Measurements from ENCODE around the gene AQP1.

Gene AQP1

DNA sequence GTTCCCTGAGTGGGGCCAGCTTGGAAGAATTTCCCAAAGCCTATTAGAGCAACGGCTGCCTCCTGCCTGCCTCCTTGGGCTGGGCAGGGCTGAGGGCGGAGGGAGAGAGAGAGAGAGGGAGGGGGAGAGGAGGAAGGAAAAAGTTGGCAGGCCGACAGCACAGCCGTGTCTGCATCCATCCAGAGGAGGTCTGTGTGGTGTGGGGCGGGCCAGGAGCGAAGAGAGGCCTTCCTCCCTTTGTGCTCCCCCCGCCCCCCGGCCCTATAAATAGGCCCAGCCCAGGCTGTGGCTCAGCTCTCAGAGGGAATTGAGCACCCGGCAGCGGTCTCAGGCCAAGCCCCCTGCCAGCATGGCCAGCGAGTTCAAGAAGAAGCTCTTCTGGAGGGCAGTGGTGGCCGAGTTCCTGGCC lies at the start of gene AQP1:
Gene AQP1 (plus strand): TSS at position 293 of the 409 bp plus-strand sequence. CDS start 57 bp downstream, at position 350.
- DNase-seq = no peak

DNA sequence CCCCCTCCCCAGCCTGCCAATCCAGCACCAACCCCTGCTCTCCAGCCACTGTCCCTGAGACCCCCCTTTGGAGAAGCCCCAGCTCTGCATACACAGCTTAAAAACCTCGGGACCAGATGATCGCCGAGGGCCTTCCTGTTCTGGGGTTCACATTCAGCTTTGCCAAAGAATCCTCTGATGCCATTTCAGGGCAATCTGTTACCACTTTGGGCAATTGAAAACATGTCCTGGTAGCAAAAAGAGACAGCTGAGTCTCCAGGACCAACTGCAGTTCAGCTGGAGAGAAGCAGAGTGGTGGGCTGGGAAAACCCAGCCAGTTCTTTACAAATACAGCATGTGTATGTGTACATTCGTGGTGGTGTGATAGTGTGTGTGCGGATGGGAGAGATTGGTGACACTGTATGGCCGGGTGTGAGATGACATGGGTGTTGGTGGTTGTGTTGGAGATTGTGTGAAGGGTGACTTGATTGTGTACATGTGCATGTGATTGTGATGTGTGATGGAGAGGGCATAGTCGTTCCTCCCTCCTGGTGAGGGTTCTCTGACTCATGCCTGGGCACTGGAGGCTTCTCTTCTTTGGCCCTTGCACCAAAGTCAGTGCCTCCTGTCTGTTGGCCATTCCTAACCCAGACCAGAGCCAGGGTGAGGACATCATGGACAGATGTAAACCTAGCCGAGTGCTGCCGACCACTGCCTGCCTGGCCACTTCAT lies 48.5 kb upstream of the AQP1 start:
- DNase-seq = no peak

DNA sequence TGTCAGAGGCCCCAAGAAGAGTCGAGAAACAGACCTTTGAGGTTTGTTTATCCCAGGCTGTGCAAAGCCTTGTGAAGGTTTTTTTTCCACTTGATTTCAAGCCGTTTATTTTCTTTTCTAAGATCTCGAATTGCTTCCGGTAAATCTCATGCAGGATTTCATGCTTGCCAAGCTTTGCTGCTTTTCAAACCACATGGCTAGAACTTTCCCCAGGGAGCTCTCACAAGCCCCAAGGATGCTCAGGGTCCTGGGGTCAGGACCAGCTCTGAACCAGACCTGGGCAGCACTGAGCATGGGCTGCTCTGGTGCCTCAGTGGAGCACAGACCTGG lies 48.0 kb upstream of the AQP1 start:
- no peak for DNase-seq

DNA sequence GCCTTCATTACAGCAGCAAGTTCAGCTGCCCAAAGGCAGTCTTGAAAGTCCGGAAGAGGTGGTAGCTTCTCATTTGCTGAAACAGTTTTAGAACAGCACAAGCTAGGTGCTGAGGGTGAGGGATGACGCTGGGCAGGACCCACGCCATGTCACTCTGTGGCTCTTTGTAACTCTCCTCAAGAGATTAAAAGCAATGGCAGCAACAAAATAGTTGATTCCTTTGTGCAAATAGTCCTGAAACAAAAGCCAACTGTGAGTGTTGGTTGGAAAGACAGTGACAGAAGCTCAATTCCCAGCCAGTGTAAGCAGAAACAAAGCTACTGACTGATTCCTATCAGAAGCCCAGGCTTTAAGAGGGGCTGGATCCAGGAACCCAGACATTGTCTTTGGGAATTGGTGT lies 47.6 kb upstream of the AQP1 start:
- DNase-seq = no peak

DNA sequence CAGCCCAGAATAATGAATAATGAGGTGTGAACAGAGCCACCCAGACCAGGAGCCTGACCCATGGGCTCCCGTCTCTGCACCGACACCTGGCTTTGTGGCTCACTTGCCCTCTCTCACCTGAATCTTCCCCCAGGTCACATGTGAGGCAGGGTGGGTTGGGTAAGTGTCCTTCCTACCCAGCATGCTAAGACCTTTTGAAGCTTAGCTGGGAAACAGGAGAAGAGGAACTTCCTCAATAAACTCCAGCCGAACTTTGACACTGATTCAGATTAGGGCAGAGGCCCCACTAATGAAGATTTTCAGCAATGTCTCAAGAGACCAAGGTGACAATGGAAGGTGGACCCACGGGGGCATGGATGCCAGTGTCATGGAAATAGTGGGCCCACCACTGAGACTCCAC lies 46.6 kb upstream of the AQP1 start:
- DNase-seq = no peak

DNA sequence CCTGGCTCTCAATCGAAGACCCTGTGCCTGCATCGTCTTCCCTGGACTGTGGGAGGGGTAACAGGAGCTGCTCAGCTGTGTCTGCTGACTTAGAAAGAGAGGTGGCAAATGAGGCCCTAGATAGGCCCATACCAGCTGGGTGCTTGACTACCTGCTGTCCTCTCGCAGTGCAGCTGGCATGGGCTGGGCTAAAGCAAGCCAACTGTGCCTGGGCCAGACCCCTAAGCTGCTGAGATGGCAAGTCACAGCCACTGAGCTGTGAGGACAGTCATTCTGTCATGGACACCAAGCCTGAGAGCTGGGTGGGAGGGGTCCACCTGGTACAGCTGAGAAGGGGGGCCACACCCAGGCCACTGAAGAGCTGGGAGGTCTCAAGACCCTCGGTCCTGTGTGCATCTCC lies 45.8 kb upstream of the AQP1 start:
- DNase-seq = no peak

DNA sequence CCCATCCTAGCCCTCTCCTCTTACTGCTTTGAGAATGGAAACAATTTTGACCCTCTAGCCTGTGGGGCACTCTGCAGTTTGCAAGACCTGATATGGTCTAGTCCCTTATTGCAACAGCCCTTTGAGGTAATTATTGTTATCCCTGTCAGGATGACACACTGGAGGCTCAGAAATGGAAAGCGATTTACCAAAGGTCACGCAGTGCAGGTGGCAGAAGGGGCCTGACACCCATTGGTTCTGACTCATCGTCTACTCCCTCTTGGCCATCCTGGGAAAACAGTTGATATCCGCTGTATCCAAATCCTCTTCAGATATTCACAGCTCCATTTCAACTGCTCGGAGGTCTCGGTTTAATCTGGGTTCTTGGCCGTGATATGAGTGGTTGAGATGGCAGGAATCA lies 44.7 kb upstream of the AQP1 start:
- DNase-seq = no peak

DNA sequence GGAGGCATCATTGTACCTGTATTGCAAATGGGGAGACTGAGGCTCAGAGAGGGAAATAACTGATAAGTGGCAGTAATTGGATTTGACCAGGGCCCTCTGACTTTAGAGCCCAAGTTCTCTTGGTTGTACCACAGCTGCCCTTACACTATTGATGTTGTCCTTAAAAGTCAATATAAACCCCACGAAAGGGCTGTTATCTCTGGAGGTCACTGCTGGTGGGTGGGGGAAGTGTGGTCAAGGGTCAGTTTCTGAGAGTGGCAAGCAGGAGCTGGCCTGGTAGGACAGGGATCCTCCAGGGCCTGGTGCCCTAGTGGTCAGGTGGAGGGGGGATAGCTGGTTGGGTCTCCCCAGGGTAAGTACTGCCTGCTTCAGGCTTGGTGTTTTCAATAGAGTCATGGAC lies 44.2 kb upstream of the AQP1 start:
- no peak for DNase-seq

DNA sequence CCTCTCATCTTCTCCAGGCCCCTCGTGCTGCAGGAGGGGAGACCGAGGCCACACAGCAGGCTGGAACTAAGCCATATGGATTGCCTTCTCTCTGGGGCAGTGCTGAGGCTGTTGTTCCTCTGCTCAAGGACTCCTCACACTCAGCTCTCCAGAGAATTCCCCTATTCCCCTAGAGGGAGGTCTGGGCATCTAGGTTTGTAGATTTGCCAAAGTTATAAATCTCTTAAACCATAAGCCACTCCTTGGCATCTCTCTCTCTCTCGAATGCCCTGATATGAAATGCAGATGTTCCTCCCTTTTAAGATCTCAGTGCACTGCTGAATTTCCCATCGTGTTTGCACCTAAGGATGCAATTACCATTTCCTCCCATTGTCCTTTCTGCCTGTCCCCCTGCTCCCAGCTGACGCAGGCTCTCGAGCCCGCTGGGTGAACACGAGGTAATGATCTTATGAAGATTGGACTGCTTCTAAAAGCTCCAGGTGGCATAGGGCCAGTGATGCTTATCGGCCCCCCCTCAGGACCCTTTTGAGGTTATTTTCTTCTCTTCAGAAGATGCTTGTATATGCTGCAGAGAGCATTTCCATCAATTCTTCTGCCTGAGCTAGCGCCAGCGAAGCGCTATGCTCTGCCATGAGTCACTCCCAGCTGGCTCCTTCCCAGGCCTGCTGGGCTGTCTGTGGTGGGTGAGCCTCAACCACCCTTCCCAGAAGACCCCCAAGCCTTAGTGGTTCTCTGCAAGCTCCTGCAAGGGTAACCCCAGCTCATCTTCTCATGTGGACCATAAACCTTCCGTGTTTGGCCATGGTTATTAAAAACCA lies 41.6 kb upstream of the AQP1 start:
- no peak for DNase-seq

DNA sequence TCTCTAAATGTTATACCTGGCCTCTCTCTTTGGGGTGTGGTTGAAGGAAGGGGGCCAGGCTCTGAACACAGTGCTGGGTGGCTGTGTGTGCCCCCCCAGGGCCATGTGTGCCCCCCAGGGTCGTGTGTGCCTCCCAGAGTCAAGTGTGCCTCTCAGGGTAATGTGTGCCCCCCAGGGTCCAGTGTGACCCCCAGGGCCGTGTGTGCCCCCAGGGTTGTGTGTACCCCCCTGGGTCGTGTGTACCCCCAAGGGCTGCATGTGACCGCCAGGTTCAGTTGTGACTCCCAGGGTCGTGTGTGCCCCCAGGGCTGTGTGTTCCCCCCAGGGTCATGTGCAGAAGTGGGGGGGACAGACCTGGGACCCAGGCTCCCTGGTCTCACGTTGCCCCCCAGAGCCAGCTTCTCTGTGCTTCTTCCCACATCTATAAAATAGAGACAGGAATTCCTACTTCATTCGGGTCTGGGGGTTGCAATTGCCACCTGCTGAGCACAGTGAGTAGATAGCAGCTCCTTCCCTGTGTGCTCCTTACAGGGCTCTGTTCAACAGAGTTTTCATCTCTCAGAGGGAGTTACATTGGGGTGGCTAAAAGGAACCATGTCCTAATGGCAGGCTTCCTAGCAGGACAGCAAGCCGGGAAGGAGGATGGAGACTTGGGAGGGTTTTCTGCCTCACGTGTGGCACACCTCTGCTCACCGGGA lies 40.7 kb upstream of the AQP1 start:
- DNase-seq = no peak

DNA sequence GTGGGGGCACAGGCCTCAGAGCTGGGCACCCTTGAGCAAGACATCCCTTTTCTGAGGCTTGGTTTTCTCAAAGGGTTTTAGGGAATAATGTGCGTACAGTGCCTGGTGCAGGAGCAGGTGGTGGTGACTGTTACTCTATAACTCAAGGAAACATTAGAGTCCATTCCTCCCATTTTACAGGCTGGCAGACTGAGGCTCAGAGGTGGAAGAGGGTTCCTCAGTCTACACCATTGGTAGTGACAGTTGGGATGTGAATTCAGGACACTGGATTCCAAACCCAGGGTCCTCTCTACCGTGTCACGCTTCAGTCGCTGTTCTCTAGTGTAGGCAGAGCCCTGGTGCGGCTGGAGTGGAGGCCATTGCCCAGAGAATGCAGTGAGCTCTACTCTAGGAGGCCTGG lies 40.0 kb upstream of the AQP1 start:
- no peak for DNase-seq

DNA sequence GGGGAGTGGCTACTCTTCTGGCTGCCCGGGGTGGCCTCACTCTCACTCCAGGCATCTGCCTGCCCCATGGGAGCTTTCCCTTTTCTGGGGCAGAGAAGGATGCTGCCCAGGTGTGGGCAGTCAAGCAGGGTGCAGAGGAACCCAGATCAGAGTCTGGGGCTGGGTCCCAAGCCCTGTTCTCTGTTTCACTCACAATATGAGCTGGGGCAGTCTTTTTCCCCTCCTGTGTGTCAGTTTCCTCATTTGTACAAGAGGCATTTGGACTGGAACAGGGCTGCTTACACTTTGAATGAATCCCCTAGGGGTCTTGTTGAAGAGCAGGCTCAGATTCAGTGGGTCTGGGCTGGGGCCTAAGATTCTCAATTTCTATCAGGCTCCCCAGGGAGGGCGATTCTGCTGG lies 38.4 kb upstream of the AQP1 start:
- no peak for DNase-seq

DNA sequence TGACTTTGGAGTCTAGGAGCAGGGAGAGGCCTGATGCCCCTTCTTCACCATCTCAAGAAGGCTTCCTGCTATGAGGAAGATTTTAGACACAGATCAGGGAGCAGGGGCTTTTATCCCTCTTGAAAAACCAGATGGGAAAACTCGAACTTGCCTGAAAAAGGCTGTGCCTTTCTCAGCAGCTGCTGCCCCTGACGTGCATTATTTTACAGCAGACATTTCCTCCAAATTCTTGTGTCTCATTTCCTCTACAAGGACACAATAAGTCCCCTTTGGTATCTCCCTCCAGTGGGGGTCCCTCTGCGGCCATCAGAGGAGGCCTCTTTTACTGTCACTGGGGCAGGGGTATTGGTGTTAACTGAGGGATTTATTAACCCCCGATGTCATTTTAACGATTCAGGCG lies 38.0 kb upstream of the AQP1 start:
- no peak for DNase-seq

DNA sequence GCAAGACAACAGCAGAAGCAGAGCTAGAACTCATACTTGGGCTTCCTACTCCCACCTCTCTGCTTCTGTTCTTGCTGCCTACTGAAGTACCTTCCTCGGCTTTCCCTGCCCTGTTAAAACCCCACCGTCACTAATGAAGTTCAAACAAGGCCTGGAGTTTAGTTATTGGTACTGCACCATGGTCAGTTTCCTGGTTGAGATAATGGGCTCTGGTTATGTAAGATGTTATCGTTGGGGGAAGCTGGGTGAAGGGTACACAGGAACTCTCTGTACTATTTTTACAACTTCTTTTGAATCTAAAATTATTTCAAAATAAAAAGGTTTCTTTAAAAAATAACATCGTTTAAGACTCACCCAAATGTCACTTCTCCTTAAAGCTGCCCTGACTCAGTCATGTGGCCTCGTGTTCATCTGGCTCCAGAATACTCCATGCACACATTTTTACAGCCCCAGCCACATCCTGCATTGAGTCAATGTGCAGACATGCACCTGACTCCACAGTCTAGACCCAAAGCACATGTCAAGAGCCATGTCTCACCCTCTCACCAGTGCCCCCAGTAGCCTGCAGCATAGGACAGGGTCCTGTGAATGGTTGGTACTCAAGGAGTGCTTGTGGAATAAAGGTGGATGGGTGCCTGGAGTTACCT lies 36.9 kb upstream of the AQP1 start:
- DNase-seq = no peak

DNA sequence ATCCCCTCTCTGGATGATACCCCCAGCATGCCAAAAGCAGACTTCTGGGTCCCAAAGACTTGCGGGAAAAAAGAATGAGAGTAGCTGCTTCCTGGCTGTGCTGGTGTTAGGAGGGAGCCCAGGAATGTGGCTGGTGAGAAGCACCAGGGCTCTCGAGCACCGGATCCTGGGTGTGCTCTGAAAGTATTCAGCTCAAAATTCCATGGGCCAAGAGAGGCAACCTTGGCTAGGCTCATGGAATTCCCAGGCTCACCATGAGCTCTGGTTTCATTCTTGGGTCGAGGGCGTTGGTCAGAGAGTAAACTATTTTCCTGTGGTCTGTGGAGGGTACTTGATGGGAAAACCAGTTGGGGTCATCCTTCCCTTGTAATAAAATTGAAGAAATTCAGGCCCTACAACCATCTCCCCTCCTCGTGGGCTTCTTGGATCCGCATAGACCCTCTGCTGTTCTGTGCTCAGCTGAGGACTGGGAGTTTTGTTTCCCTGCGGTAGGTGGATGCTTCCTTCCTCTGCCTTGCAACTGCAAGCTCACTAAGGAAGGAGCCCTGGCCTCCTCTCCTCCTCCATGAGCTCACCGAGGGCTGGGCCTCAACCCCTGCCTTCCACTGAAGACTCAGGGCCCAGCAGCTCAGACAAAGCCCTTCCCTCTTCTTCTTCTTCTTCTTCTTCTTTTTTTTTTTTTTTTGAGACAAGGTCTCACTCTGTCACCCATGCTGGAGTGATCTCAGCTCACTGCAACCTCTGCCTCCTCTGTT lies 34.5 kb upstream of the AQP1 start:
- DNase-seq = no peak

DNA sequence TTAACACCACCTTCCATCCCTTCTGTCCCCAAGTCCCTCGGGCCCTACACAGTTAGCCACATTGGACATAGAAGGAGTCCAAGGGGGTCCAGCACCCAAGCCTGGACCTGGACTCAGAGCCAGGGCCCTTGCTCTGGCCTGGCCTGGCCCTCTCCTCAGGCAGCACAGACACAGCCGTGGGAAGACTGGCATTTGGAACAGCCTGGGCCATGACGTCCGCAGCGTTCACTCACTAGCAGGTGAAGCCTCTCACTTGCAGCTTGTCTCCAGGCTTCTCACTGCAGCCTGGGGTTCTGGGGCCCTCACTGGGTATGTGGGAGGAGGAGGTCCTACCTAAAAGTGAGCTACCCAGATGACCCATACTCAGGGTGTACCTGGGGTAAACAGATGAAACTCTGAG lies 33.7 kb upstream of the AQP1 start:
- no peak for DNase-seq

DNA sequence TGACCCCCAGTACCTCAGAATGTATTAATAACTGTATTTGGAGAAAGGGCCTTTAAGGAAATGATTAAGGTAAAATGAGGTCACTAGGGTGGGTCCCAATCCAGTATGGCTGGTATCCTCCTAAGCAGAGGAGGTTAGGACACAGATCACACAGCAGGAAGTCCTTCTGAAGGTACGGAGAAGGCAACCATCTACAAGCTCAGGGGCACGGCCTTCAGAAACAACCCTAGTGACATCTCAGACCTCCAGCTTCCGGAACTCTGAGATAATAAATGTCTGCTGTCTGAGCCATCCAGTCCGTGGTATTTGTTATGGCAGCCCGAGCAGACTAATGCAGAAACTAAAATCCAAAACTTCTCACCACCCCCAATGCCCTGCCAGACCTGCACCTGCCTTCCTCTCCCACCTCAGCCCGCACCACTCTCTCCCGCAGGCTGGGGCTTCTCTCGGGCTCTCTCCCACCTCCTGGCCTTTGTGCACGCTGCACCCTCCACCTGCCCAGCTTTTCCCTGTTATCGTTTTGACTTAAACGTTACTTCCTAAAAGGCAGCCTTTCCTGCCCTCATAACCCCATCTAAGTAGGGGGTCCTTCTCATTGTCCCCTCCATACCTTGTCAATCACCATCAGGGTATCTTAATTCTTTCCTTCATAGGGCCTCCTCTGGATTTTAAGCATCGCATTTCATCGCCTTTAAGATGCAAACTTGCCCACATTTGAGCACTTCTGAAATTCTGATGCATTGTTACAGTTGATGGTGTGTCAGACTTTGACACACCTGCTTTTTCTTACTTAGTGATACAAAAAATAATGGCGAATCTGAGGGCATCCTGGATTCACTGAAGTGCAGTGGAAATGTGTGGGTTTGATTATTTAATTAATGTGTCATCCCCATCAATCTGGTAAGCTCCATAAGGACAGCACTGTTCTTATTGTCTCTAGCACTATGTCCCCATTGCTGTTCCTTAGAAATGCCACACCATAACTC lies 32.2 kb upstream of the AQP1 start:
- no peak for DNase-seq

DNA sequence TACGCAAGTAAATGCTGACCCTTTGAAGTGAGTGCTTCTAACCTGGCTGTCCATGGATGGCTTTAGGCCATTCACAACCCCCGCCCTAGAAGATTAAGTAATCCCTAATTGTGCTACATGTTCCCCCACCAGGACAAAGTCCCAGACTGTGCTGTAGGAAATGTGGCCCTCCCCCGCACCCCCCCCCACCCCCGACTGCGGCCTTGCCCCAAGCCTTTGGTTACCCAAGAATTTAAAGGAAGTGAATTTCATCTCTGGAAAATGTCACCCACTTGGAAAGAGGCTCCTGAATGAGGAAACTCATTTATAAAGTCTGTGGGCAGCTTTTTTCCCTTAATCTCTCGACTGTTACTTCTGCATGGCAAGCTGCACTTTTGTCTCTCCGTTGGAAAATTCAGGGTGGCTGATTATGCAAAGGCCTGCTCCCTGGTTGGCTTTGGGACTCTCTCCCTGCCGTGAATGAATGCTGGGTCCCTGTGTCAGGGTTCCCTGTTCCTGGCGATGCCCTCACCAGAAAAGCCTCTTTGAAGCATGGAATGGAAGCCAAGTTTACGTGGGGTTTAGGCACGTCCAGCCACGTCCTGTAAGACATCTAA lies 31.4 kb upstream of the AQP1 start:
- DNase-seq = no peak

DNA sequence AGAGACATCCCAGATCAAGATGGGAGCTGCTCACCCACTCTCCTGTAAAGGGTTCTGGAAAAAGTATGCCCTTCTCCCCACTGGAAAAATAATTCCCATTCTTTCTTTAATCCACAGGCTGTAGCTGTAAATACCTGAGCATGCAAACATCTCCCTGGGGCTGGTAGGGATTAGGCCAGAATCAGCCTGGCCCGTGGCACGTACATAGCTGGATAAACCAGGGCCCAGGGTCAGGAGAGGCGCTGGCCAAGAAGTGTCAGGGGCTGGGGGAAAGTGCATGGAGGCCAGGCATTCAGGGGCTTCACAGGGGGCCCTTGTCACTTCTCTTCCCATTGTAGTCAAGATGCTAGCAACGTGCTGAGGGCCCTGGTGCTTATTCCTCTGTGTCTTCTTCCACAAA lies 30.7 kb upstream of the AQP1 start:
- DNase-seq = no peak

DNA sequence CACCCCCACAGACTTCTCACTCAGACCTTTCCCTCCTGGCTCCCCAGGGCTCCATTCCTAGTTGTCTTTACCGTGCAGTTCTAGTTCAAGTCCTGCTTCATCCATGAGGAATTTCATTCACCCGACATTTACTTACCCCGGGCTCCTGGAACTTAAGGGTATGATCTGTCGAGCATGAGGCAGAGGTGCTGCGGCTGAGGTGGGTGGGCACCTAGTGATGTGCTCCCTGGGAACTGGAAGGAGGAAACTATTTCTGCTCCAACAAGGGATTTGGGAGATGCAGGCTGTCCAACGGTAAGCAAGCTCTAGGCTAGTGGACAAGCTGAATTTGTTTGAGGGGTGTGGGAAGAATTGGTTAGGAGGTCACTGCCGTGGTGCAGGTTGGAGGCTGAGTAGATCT lies 30.2 kb upstream of the AQP1 start:
- no peak for DNase-seq

DNA sequence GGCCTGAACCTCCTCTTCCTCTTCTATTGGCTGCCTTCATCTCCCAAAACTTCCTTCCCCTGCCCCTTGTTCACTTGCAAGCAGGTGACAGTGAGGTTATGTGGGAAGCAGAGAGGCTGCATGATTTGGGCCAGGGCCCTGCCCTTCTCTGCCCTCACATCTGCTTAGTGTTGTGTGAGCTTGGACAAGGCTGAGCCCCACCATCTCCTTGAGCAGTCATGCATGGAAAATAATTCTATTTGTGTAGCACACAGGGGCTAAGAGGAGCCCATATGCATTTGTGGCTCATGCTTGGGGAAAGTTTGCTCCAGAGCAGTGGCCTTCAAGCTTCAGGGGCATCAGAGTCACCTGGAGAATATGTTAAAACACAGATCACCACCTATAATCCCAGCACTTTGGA lies 26.8 kb upstream of the AQP1 start:
- no peak for DNase-seq

Data from CD4-positive, alpha-beta T cell treated with Interleukin-6 for 4 hours (primary cell).